D721Med (cell line): ENCODE data around the gene TINAG.

Source experiments
- DNase-seq: peaks from one replicate; pipeline ENCODE4 v3.0.0; 2011; ENCODE audit warnings: low spot score; ENCODE audit not compliant: insufficient read length
- FAIRE-seq: peaks from 2 replicates; lab custom pipeline; 2011; peaks lifted over from hg19 to GRCh38; lab: Jason Lieb, UNC
- TF ChIP-seq, protein P1 (sequence below): IDR thresholded peaks from 2 replicates; pipeline ENCODE4 v1.5.1; 2012; ENCODE audit warnings: mild to moderate bottlenecking, control low read depth; ENCODE audit not compliant: insufficient read depth; ENCODE audit errors: missing control alignments

TINAG gene

GRCh38 chr6:54377776-54378175 lies 69.5 kb downstream of the TINAG start:
- no peak for FAIRE-seq

GRCh38 chr6:54386295-54386694 lies 78.1 kb downstream of the TINAG start:
- TF ChIP-seq, protein P1, sequence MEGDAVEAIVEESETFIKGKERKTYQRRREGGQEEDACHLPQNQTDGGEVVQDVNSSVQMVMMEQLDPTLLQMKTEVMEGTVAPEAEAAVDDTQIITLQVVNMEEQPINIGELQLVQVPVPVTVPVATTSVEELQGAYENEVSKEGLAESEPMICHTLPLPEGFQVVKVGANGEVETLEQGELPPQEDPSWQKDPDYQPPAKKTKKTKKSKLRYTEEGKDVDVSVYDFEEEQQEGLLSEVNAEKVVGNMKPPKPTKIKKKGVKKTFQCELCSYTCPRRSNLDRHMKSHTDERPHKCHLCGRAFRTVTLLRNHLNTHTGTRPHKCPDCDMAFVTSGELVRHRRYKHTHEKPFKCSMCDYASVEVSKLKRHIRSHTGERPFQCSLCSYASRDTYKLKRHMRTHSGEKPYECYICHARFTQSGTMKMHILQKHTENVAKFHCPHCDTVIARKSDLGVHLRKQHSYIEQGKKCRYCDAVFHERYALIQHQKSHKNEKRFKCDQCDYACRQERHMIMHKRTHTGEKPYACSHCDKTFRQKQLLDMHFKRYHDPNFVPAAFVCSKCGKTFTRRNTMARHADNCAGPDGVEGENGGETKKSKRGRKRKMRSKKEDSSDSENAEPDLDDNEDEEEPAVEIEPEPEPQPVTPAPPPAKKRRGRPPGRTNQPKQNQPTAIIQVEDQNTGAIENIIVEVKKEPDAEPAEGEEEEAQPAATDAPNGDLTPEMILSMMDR: no peak
- FAIRE-seq (no peak), DNase-seq (no peak)

More at GRCh38 chr6:54377776-54378175, 69.5 kb downstream of the TINAG start:
- no peak for DNase-seq
- TF ChIP-seq, protein P1: no peak

GRCh38 chr6:54390362-54390761 lies 82.1 kb downstream of the TINAG start:
- FAIRE-seq: no peak
- no peak for DNase-seq
- TF ChIP-seq, protein P1: no peak

- TF ChIP-seq, protein P1: no peak
Observed at GRCh38 chr6:54391577-54391976, 83.3 kb downstream of the TINAG start.

GRCh38 chr6:54403096-54403495 lies 94.9 kb downstream of the TINAG start:
- DNase-seq (no peak), FAIRE-seq (no peak)
- TF ChIP-seq, protein P1: no peak

More at GRCh38 chr6:54391577-54391976, 83.3 kb downstream of the TINAG start:
- no peak for DNase-seq
- no peak for FAIRE-seq

- FAIRE-seq: no peak
- no peak for DNase-seq
- TF ChIP-seq, protein P1: no peak
Observed at GRCh38 chr6:54404791-54405190, 96.5 kb downstream of the TINAG start.

GRCh38 chr6:54411767-54412166 lies 103.5 kb downstream of the TINAG start:
- FAIRE-seq: no peak
- no peak for DNase-seq
- TF ChIP-seq, protein P1: no peak
